ENCODE results near the gene ATP10A. TPM values are rescaled to one million over a fixed set of nuclear protein-coding genes. Genes with fewer than 3 reads are reported as not detected.

The ATP10A gene
- total RNA-seq, 1 experiment from 2014 or later = not detected

GRCh38 chr15:25901811-25902605 is 38.9 kb upstream of the ATP10A start:
- Histone ChIP-seq H3K79me2 (ENCODE audit: low read length) (no peaks in the 10 kb centered on the region), H3K9ac (ENCODE audit: low read length) (no peak overlapping the region), H4K20me1 (ENCODE audit: insufficient read depth, low read depth, low read length) (no peaks in the 10 kb centered on the region), H3K9me3 (ENCODE audit: low read length) (peaks cover 43% of the 10 kb centered on the region), H3K4me1 (ENCODE audit: low read length) (no peaks in the 10 kb centered on the region), H3K27ac (ENCODE audit: low read length) (no peak overlapping the region), H2AFZ (ENCODE audit: low read length) (no peak overlapping the region), H3K27me3 (ENCODE audit: low read length) (no peaks in the 10 kb centered on the region), H3K4me2 (ENCODE audit: low read depth, low read length, poor library complexity, severe bottlenecking) (no peak overlapping the region), H3K36me3 (ENCODE audit: insufficient read depth, low read length) (no peaks in the 10 kb centered on the region), H3K4me3 (ENCODE audit: low read length) (no peak overlapping the region), H3K9me2 (replicated peaks; ENCODE audit: insufficient read depth, low read length) (no peaks in the 10 kb centered on the region)
- no peak for DNase-seq

- Histone ChIP-seq H3K4me1 (ENCODE audit: low read length) (no peaks in the 10 kb centered on the region), H3K4me3 (ENCODE audit: low read length) (no peak overlapping the region), H3K4me2 (ENCODE audit: low read depth, low read length, poor library complexity, severe bottlenecking) (no peak overlapping the region), H3K9me3 (ENCODE audit: low read length) (peaks cover 46% of the 10 kb centered on the region), H3K9me2 (replicated peaks; ENCODE audit: insufficient read depth, low read length) (no peaks in the 10 kb centered on the region), H4K20me1 (ENCODE audit: insufficient read depth, low read depth, low read length) (no peaks in the 10 kb centered on the region), H2AFZ (ENCODE audit: low read length) (no peak overlapping the region), H3K36me3 (ENCODE audit: insufficient read depth, low read length) (no peaks in the 10 kb centered on the region), H3K27me3 (ENCODE audit: low read length) (no peaks in the 10 kb centered on the region), H3K9ac (ENCODE audit: low read length) (no peak overlapping the region), H3K27ac (ENCODE audit: low read length) (no peak overlapping the region), H3K79me2 (ENCODE audit: low read length) (no peaks in the 10 kb centered on the region)
- no peak for DNase-seq
These were observed 37.8 kb upstream of the ATP10A start for GRCh38 chr15:25900901-25901300.

GRCh38 chr15:25900431-25900830 is 37.3 kb upstream of the ATP10A start:
- Histone ChIP-seq H2AFZ (ENCODE audit: low read length) (no peak overlapping the region), H3K4me2 (ENCODE audit: low read depth, low read length, poor library complexity, severe bottlenecking) (no peak overlapping the region), H3K9ac (ENCODE audit: low read length) (no peak overlapping the region), H3K79me2 (ENCODE audit: low read length) (no peaks in the 10 kb centered on the region), H3K36me3 (ENCODE audit: insufficient read depth, low read length) (no peaks in the 10 kb centered on the region), H3K4me1 (ENCODE audit: low read length) (no peaks in the 10 kb centered on the region), H3K9me3 (ENCODE audit: low read length) (peaks cover 47% of the 10 kb centered on the region), H4K20me1 (ENCODE audit: insufficient read depth, low read depth, low read length) (no peaks in the 10 kb centered on the region), H3K9me2 (replicated peaks; ENCODE audit: insufficient read depth, low read length) (no peaks in the 10 kb centered on the region), H3K27ac (ENCODE audit: low read length) (no peak overlapping the region), H3K4me3 (ENCODE audit: low read length) (no peak overlapping the region), H3K27me3 (ENCODE audit: low read length) (no peaks in the 10 kb centered on the region)
- no peak for DNase-seq

- H4K20me1 ChIP-seq (ENCODE audit: insufficient read depth, low read depth, low read length) = no peaks in the 10 kb centered on the region
- H3K9me2 ChIP-seq (replicated peaks; ENCODE audit: insufficient read depth, low read length) = no peaks in the 10 kb centered on the region
- no peak overlapping the region for H3K4me2 ChIP-seq (ENCODE audit: low read depth, low read length, poor library complexity, severe bottlenecking)
- no peaks in the 10 kb centered on the region for H3K27me3 ChIP-seq (ENCODE audit: low read length)
- peaks cover 52% of the 10 kb centered on the region for H3K9me3 ChIP-seq (ENCODE audit: low read length)
- no peak overlapping the region for H2AFZ ChIP-seq (ENCODE audit: low read length)
- H3K9ac ChIP-seq (ENCODE audit: low read length) = no peak overlapping the region
- H3K27ac ChIP-seq (ENCODE audit: low read length) = no peak overlapping the region
- no peaks in the 10 kb centered on the region for H3K36me3 ChIP-seq (ENCODE audit: insufficient read depth, low read length)
- no peaks in the 10 kb centered on the region for H3K4me1 ChIP-seq (ENCODE audit: low read length)
- no peak overlapping the region for H3K4me3 ChIP-seq (ENCODE audit: low read length)
- DNase-seq = no peak
- no peaks in the 10 kb centered on the region for H3K79me2 ChIP-seq (ENCODE audit: low read length)
These were observed 36.7 kb upstream of the ATP10A start for GRCh38 chr15:25899870-25900269.

GRCh38 chr15:25897658-25898057 is 34.5 kb upstream of the ATP10A start:
- Histone ChIP-seq H3K4me3 (ENCODE audit: low read length) (no peak overlapping the region), H2AFZ (ENCODE audit: low read length) (no peak overlapping the region), H3K9me2 (replicated peaks; ENCODE audit: insufficient read depth, low read length) (no peaks in the 10 kb centered on the region), H3K9ac (ENCODE audit: low read length) (no peak overlapping the region), H3K79me2 (ENCODE audit: low read length) (no peaks in the 10 kb centered on the region), H3K4me1 (ENCODE audit: low read length) (no peaks in the 10 kb centered on the region), H3K4me2 (ENCODE audit: low read depth, low read length, poor library complexity, severe bottlenecking) (no peak overlapping the region), H3K36me3 (ENCODE audit: insufficient read depth, low read length) (no peaks in the 10 kb centered on the region), H3K9me3 (ENCODE audit: low read length) (peaks cover 47% of the 10 kb centered on the region), H3K27ac (ENCODE audit: low read length) (no peak overlapping the region), H3K27me3 (ENCODE audit: low read length) (no peaks in the 10 kb centered on the region), H4K20me1 (ENCODE audit: insufficient read depth, low read depth, low read length) (no peaks in the 10 kb centered on the region)
- DNase-seq = no peak

GRCh38 chr15:25894371-25894902 is 31.3 kb upstream of the ATP10A start:
- H3K4me2 ChIP-seq (ENCODE audit: low read depth, low read length, poor library complexity, severe bottlenecking) = no peak overlapping the region
- H4K20me1 ChIP-seq (ENCODE audit: insufficient read depth, low read depth, low read length) = no peaks in the 10 kb centered on the region
- H2AFZ ChIP-seq (ENCODE audit: low read length) = no peak overlapping the region
- no peak for DNase-seq
- H3K36me3 ChIP-seq (ENCODE audit: insufficient read depth, low read length) = no peaks in the 10 kb centered on the region
- no peaks in the 10 kb centered on the region for H3K27me3 ChIP-seq (ENCODE audit: low read length)
- no peak overlapping the region for H3K9ac ChIP-seq (ENCODE audit: low read length)
- no peaks in the 10 kb centered on the region for H3K4me1 ChIP-seq (ENCODE audit: low read length)
- peaks cover 40% of the 10 kb centered on the region for H3K9me3 ChIP-seq (ENCODE audit: low read length)
- no peaks in the 10 kb centered on the region for H3K79me2 ChIP-seq (ENCODE audit: low read length)
- no peak overlapping the region for H3K4me3 ChIP-seq (ENCODE audit: low read length)
- no peaks in the 10 kb centered on the region for H3K9me2 ChIP-seq (replicated peaks; ENCODE audit: insufficient read depth, low read length)
- no peak overlapping the region for H3K27ac ChIP-seq (ENCODE audit: low read length)

- H3K36me3 ChIP-seq (ENCODE audit: insufficient read depth, low read length) = no peaks in the 10 kb centered on the region
- H3K4me1 ChIP-seq (ENCODE audit: low read length) = no peaks in the 10 kb centered on the region
These were observed 30.5 kb upstream of the ATP10A start for GRCh38 chr15:25893596-25893995.

GRCh38 chr15:25892126-25892525 is 29.0 kb upstream of the ATP10A start:
- Histone ChIP-seq H3K4me1 (ENCODE audit: low read length) (no peaks in the 10 kb centered on the region), H3K27me3 (ENCODE audit: low read length) (no peaks in the 10 kb centered on the region), H3K4me3 (ENCODE audit: low read length) (no peak overlapping the region), H3K4me2 (ENCODE audit: low read depth, low read length, poor library complexity, severe bottlenecking) (no peak overlapping the region), H3K36me3 (ENCODE audit: insufficient read depth, low read length) (no peaks in the 10 kb centered on the region), H2AFZ (ENCODE audit: low read length) (no peak overlapping the region), H3K27ac (ENCODE audit: low read length) (no peak overlapping the region), H3K9me3 (ENCODE audit: low read length) (peaks cover 41% of the 10 kb centered on the region), H3K79me2 (ENCODE audit: low read length) (no peaks in the 10 kb centered on the region), H4K20me1 (ENCODE audit: insufficient read depth, low read depth, low read length) (no peaks in the 10 kb centered on the region), H3K9me2 (replicated peaks; ENCODE audit: insufficient read depth, low read length) (no peaks in the 10 kb centered on the region), H3K9ac (ENCODE audit: low read length) (no peak overlapping the region)
- no peak for DNase-seq

More at GRCh38 chr15:25893596-25893995, 30.5 kb upstream of the ATP10A start:
- Histone ChIP-seq H3K27me3 (ENCODE audit: low read length) (no peaks in the 10 kb centered on the region), H2AFZ (ENCODE audit: low read length) (no peak overlapping the region), H4K20me1 (ENCODE audit: insufficient read depth, low read depth, low read length) (no peaks in the 10 kb centered on the region), H3K4me3 (ENCODE audit: low read length) (no peak overlapping the region), H3K79me2 (ENCODE audit: low read length) (no peaks in the 10 kb centered on the region), H3K27ac (ENCODE audit: low read length) (no peak overlapping the region), H3K9me2 (replicated peaks; ENCODE audit: insufficient read depth, low read length) (no peaks in the 10 kb centered on the region), H3K4me2 (ENCODE audit: low read depth, low read length, poor library complexity, severe bottlenecking) (no peak overlapping the region), H3K9ac (ENCODE audit: low read length) (no peak overlapping the region), H3K9me3 (ENCODE audit: low read length) (peaks cover 44% of the 10 kb centered on the region)
- DNase-seq = no peak

Data from Karpas-422 (cell line).